Measurements from ENCODE around the gene NFATC3.

Gene NFATC3

GRCh38 chr16:68071518-68071901 is 13.7 kb upstream of the NFATC3 start:
- TF ChIP-seq EGR1 (IDR thresholded peaks at IDR 0.05): no peak
- TF ChIP-seq RAD21 (IDR thresholded peaks at IDR 0.05; ENCODE audit: low read depth): no peak
- no peak for TF ChIP-seq TEAD4 (IDR thresholded peaks at IDR 0.05)

GRCh38 chr16:68072038-68072695 is 13.0 kb upstream of the NFATC3 start:
- TF ChIP-seq EP300 (IDR thresholded peaks at IDR 0.05; ENCODE audit: borderline replicate concordance): no peak
- TF ChIP-seq MAX (IDR thresholded peaks at IDR 0.05): no peak
- TF ChIP-seq FOXM1 (IDR thresholded peaks at IDR 0.05; ENCODE audit: borderline replicate concordance, low read depth): no peak
- no peak for TF ChIP-seq TEAD4 (IDR thresholded peaks at IDR 0.05)
- TF ChIP-seq NFIC (IDR thresholded peaks at IDR 0.05): no peak
- no peak for TF ChIP-seq EGR1 (IDR thresholded peaks at IDR 0.05)
- no peak for TF ChIP-seq YY1 (IDR thresholded peaks at IDR 0.05; ENCODE audit: low read depth)
- TF ChIP-seq TAF1 (IDR thresholded peaks at IDR 0.05; ENCODE audit: low read depth): no peak
- no peak for TF ChIP-seq ZBTB7A (IDR thresholded peaks at IDR 0.05; ENCODE audit: low read depth)
- TF ChIP-seq USF1 (IDR thresholded peaks at IDR 0.05): no peak
- no peak for TF ChIP-seq CREB1 (IDR thresholded peaks at IDR 0.05; ENCODE audit: low read depth)
- TF ChIP-seq CEBPB (IDR thresholded peaks at IDR 0.05): no peak
- no peak for TF ChIP-seq TCF12 (IDR thresholded peaks at IDR 0.05; ENCODE audit: low read depth)
- no peak for TF ChIP-seq REST (IDR thresholded peaks at IDR 0.05; ENCODE audit: low read depth)
- no peak for TF ChIP-seq RAD21 (IDR thresholded peaks at IDR 0.05; ENCODE audit: low read depth)

- no peak for TF ChIP-seq EP300 (IDR thresholded peaks at IDR 0.05; ENCODE audit: borderline replicate concordance)
- TF ChIP-seq TCF12 (IDR thresholded peaks at IDR 0.05; ENCODE audit: low read depth): no peak
These were observed 11.0 kb upstream of the NFATC3 start for GRCh38 chr16:68073902-68074760.

GRCh38 chr16:68074850-68075555 is 10.2 kb upstream of the NFATC3 start:
- TF ChIP-seq EGR1 (IDR thresholded peaks at IDR 0.05): no peak
- no peak for TF ChIP-seq EP300 (IDR thresholded peaks at IDR 0.05; ENCODE audit: borderline replicate concordance)
- no peak for TF ChIP-seq ZBTB7A (IDR thresholded peaks at IDR 0.05; ENCODE audit: low read depth)
- no peak for TF ChIP-seq MAX (IDR thresholded peaks at IDR 0.05)
- no peak for TF ChIP-seq USF1 (IDR thresholded peaks at IDR 0.05)
- no peak for TF ChIP-seq RAD21 (IDR thresholded peaks at IDR 0.05; ENCODE audit: low read depth)
- no peak for TF ChIP-seq NFIC (IDR thresholded peaks at IDR 0.05)
- TF ChIP-seq YY1 (IDR thresholded peaks at IDR 0.05; ENCODE audit: low read depth): no peak
- TF ChIP-seq TCF12 (IDR thresholded peaks at IDR 0.05; ENCODE audit: low read depth): no peak
- no peak for TF ChIP-seq REST (IDR thresholded peaks at IDR 0.05; ENCODE audit: low read depth)
- TF ChIP-seq FOXM1 (IDR thresholded peaks at IDR 0.05; ENCODE audit: borderline replicate concordance, low read depth): no peak
- no peak for TF ChIP-seq CEBPB (IDR thresholded peaks at IDR 0.05)
- TF ChIP-seq TEAD4 (IDR thresholded peaks at IDR 0.05): no peak
- no peak for TF ChIP-seq CREB1 (IDR thresholded peaks at IDR 0.05; ENCODE audit: low read depth)
- no peak for TF ChIP-seq TAF1 (IDR thresholded peaks at IDR 0.05; ENCODE audit: low read depth)

GRCh38 chr16:68075980-68076379 is 9.2 kb upstream of the NFATC3 start:
- no peak for TF ChIP-seq TCF12 (IDR thresholded peaks at IDR 0.05; ENCODE audit: low read depth)
- no peak for TF ChIP-seq EGR1 (IDR thresholded peaks at IDR 0.05)
- TF ChIP-seq YY1 (IDR thresholded peaks at IDR 0.05; ENCODE audit: low read depth): no peak
- no peak for TF ChIP-seq MAX (IDR thresholded peaks at IDR 0.05)
- TF ChIP-seq FOXM1 (IDR thresholded peaks at IDR 0.05; ENCODE audit: borderline replicate concordance, low read depth): no peak
